HCT116 (cell line): ENCODE data around the gene EML4. TPM values are rescaled to one million over a fixed set of nuclear protein-coding genes. Genes with fewer than 3 reads are reported as not detected.

Source experiments
- ATAC-seq: fragments of 200-7000 bp; cut with Tn5 transposase; 2 replicates; pipeline ENCODE4 v1.9.1; 2020; ENCODE audit warnings: mild to moderate bottlenecking, moderate library complexity
- BruUV-seq: library from RNA; stranded (reverse); fragments of 400-500 nt; replicated peaks from 2 replicates; lab custom pipeline; 2021; lab: Mats Ljungman, UMichigan
- CTCF ChIA-PET: fragments of 300-600 bp; sonication (Branson Sonifier 250); formaldehyde crosslinking; loops from one replicate; lab custom pipeline; 2021; ENCODE audit warnings: antibody characterized with exemption; lab: Charles Lee
- POLR2A ChIA-PET: fragments of 300-600, 350-600 bp; sonication (Branson Sonifier 250); formaldehyde crosslinking; loops from one replicate; lab custom pipeline; 2021; ENCODE audit warnings: antibody characterized with exemption; lab: Charles Lee
- RAD21 ChIA-PET, 2 experiments: fragments of 300-600 bp; sonication (Branson Sonifier 250); formaldehyde crosslinking; loops; one replicate each; lab custom pipeline; 2023; ENCODE audit warnings: low total read pairs in 2 of 2; ENCODE audit not compliant: uncharacterized antibody in 2 of 2, unreplicated experiment in 2 of 2, low non-redundant PET in 1 of 2; lab: Charles Lee
- DNase-seq: peaks from one replicate; pipeline ENCODE4 v3.0.0-alpha.2; 2010; ENCODE audit warnings: low read depth, low spot score
- H2AFZ ChIP-seq: fragments of 200-600 bp; shearing (Covaris generic), sonication (generic); 2 replicates; pipeline ENCODE4 v1.6.1; 2017; ENCODE audit warnings: low read depth, mixed run types, mixed read lengths, antibody characterized with exemption, low read length; ENCODE audit not compliant: poor library complexity, severe bottlenecking
- H3K27ac ChIP-seq: 2 replicates; pipeline ENCODE4 v1.5.1; 2012; ENCODE audit warnings: low read depth, low read length
- H3K27me3 ChIP-seq: fragments of 200-600 bp; sonication (generic); 2 replicates; pipeline ENCODE4 v1.6.1; 2016; ENCODE audit warnings: mixed run types, low read length, mixed read lengths; ENCODE audit not compliant: insufficient read depth
- H3K36me3 ChIP-seq, 2 experiments: fragments of 200-500 bp in 1 of 2; fragments of 200-600 bp in 1 of 2; sonication (Bioruptor generic) in 1 of 2; sonication (generic) in 1 of 2; 2 replicates each; pipeline versions ENCODE4 v1.5.1 to v1.6.1; 2014 to 2016; ENCODE audit warnings: low read length in 2 of 2, inconsistent platforms in 1 of 2, mixed read lengths in 1 of 2, mixed run types in 1 of 2; ENCODE audit not compliant: insufficient read depth in 2 of 2, control insufficient read depth in 1 of 2
- H3K4me1 ChIP-seq, 2 experiments: fragments of 200-600 bp in 1 of 2; sonication (generic) in 1 of 2; 2 replicates each; pipeline versions ENCODE4 v1.5.1 to v1.6.1; 2012 to 2017; ENCODE audit warnings: low read length in 2 of 2, inconsistent platforms in 1 of 2, mild to moderate bottlenecking in 1 of 2, mixed read lengths in 1 of 2, mixed run types in 1 of 2, moderate library complexity in 1 of 2; ENCODE audit not compliant: insufficient read depth in 2 of 2, control insufficient read depth in 1 of 2
- H3K4me2 ChIP-seq: fragments of 200-600 bp; sonication (generic); 2 replicates; pipeline ENCODE4 v1.6.1; 2017; ENCODE audit warnings: mixed run types, low read length, mixed read lengths
- H3K4me3 ChIP-seq, 2 experiments: fragments of 200-600 bp in 1 of 2; sonication (generic) in 1 of 2; replicated peaks in 1 of 2; 2 replicates each; pipeline ENCODE4 v1.5.1; 2011 to 2016; ENCODE audit warnings: low read length in 2 of 2, control low read depth in 1 of 2, low read depth in 1 of 2, mild to moderate bottlenecking in 1 of 2, mixed read lengths in 1 of 2, mixed run types in 1 of 2
- H3K79me2 ChIP-seq: fragments of 200-600 bp; sonication (generic); 2 replicates; pipeline ENCODE4 v1.6.1; 2017; ENCODE audit warnings: mild to moderate bottlenecking, mixed run types, low read length, moderate library complexity, mixed read lengths; ENCODE audit not compliant: insufficient read depth
- H3K9ac ChIP-seq: fragments of 200-600 bp; sonication (generic); 2 replicates; pipeline ENCODE4 v1.6.1; 2016; ENCODE audit warnings: low read length, mixed read lengths
- H3K9me2 ChIP-seq: fragments of 200-600 bp; sonication (generic), shearing (Covaris generic); 2 replicates; pipeline ENCODE4 v1.6.1; 2017; ENCODE audit warnings: mixed run types, mild to moderate bottlenecking, moderate library complexity; ENCODE audit not compliant: insufficient read depth
- H3K9me3 ChIP-seq, 2 experiments: fragments of 200-500 bp in 1 of 2; fragments of 200-600 bp in 1 of 2; sonication (Bioruptor generic) in 1 of 2; sonication (generic) in 1 of 2; 2 replicates each; pipeline ENCODE4 v1.6.1; 2014 to 2017; ENCODE audit warnings: low read length in 2 of 2, mixed read lengths in 2 of 2, inconsistent platforms in 1 of 2, low read depth in 1 of 2, mild to moderate bottlenecking in 1 of 2, mixed run types in 1 of 2, moderate library complexity in 1 of 2; ENCODE audit not compliant: control insufficient read depth in 1 of 2, insufficient read depth in 1 of 2
- H4K20me1 ChIP-seq: fragments of 200-600 bp; sonication (generic), shearing (Covaris generic); 2 replicates; pipeline ENCODE4 v1.6.1; 2017; ENCODE audit warnings: mixed run types, mild to moderate bottlenecking, moderate library complexity; ENCODE audit not compliant: insufficient read depth
- CBX3 ChIP-seq: IDR thresholded peaks from 2 replicates; pipeline ENCODE4 v1.6.1; 2012; ENCODE audit warnings: low read depth
- CEBPB ChIP-seq: IDR thresholded peaks from 2 replicates; pipeline ENCODE4 v1.6.1; 2012; ENCODE audit warnings: low read depth
- EGR1 ChIP-seq: IDR thresholded peaks from 2 replicates; pipeline ENCODE4 v1.6.1; 2012; ENCODE audit warnings: low read depth
- ELF1 ChIP-seq: IDR thresholded peaks from 2 replicates; pipeline ENCODE4 v1.6.1; 2012; ENCODE audit warnings: low read depth, borderline replicate concordance
- FOSL1 ChIP-seq: IDR thresholded peaks from 2 replicates; pipeline ENCODE4 v1.6.1; 2012; ENCODE audit warnings: low read depth
- JUND ChIP-seq: IDR thresholded peaks from 2 replicates; pipeline ENCODE4 v1.6.1; 2012
- POLR2AphosphoS5 ChIP-seq: IDR thresholded peaks from 2 replicates; pipeline ENCODE4 v1.6.1; 2011; ENCODE audit warnings: mild to moderate bottlenecking, low read depth, low read length, moderate library complexity
- RAD21 ChIP-seq: IDR thresholded peaks from 2 replicates; pipeline ENCODE4 v1.6.1; 2012; ENCODE audit warnings: low read depth, mild to moderate bottlenecking
- SIN3A ChIP-seq: IDR thresholded peaks from 2 replicates; pipeline ENCODE4 v1.6.1; 2012; ENCODE audit warnings: low read depth
- SP1 ChIP-seq: IDR thresholded peaks from 2 replicates; pipeline ENCODE4 v1.6.1; 2012; ENCODE audit warnings: low read depth
- SRF ChIP-seq: IDR thresholded peaks from 2 replicates; pipeline ENCODE4 v1.6.1; 2012; ENCODE audit warnings: low read depth
- TCF7L2 ChIP-seq: IDR thresholded peaks from 2 replicates; pipeline ENCODE4 v1.7.0; 2011; ENCODE audit warnings: borderline replicate concordance, inconsistent platforms; ENCODE audit not compliant: insufficient read depth, insufficient read length; ENCODE audit errors: extremely low read depth
- YY1 ChIP-seq: IDR thresholded peaks from 2 replicates; pipeline ENCODE4 v1.6.1; 2011; ENCODE audit warnings: low read length, low read depth, moderate library complexity, mild to moderate bottlenecking; ENCODE audit not compliant: insufficient replicate concordance; ENCODE audit errors: extremely low read depth
- ZFX ChIP-seq: fragments of 450-650 bp; IDR thresholded peaks from 2 replicates; pipeline ENCODE4 v1.6.1; 2017
- ZNF274 ChIP-seq: fragments of 200-500 bp; sonication (Bioruptor generic); IDR thresholded peaks from 2 replicates; pipeline ENCODE4 v1.6.1; 2014; ENCODE audit warnings: mild to moderate bottlenecking, low read depth, low read length, inconsistent platforms
- intact Hi-C: fragments of 100-400 bp; cut with micrococcal nuclease; formaldehyde crosslinking; loops from 2 replicates; pipeline ENCODE4 v1.10.0; 2022
- total RNA-seq: library from RNA; stranded (reverse); gene quantifications from one replicate; pipeline ENCODE4 v1.2.1, GENCODE V29; 2021; ENCODE audit not compliant: unreplicated experiment
- TF ChIP-seq, protein P1 (sequence below), 3 experiments: fragments of 200-600 bp in 1 of 3; sonication (generic) in 1 of 3; IDR thresholded peaks in 2 of 3; conservative IDR thresholded peaks in 1 of 3; 2 replicates each; pipeline ENCODE4 v1.5.1; 2012 to 2017; ENCODE audit warnings: low read depth in 2 of 3, low read length in 2 of 3, antibody characterized with exemption in 1 of 3, borderline replicate concordance in 1 of 3, control low read depth in 1 of 3, mild to moderate bottlenecking in 1 of 3, mixed read lengths in 1 of 3, mixed run types in 1 of 3, moderate library complexity in 1 of 3; ENCODE audit not compliant: insufficient read depth in 1 of 3
- TF ChIP-seq, protein P2 (sequence below): IDR thresholded peaks from 2 replicates; pipeline ENCODE4 v1.6.1; 2012
- TF ChIP-seq, protein P3 (sequence below): IDR thresholded peaks from 2 replicates; pipeline ENCODE4 v1.6.1; 2012

EML4 gene
- total RNA-seq, 1 experiment from 2014 or later, result 53.5 TPM

DNA sequence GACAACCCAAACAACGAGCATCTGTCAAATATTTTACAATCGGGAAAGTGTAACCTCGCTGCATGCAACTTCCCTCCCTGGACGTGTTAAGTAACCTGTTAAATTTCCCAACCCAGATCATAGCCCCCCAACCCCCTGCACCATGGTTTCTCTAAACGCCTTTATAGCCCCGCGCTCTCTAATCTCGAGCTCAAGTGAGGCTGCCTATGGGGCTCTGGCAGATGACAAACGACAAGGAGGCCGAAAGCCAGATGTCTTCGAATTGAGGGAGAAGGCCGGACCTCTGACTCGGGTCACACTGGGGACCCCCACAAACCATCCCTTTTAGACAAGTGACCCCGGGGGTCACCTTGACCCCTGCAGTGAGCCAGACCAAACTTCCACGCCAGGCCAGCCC lies 191.3 kb downstream of the EML4 start:
- Histone ChIP-seq H3K4me2 (peak overlapping the region; percentile 95), H3K9me2 (no peaks in the 10 kb centered on the region), H3K4me3 (peak overlapping the region; percentile 96 to 99), H2AFZ (no peak overlapping the region), H3K9me3 (no peaks in the 10 kb centered on the region), H3K79me2 (peaks cover 53% of the 10 kb centered on the region), H3K36me3 (no peaks in the 10 kb centered on the region), H3K9ac (peak overlapping the region; percentile 94), H3K27me3 (no peaks in the 10 kb centered on the region), H3K27ac (peak overlapping the region; percentile 93), H3K4me1 (peaks cover 13 to 21% of the 10 kb centered on the region in 2 experiments; a peak in 3 of 4 replicates), H4K20me1 (0 out of 2 replicates have a peak, but pooled peaks cover 8% of the 10 kb centered on the region)
- intact Hi-C loops, result no loop called here
- BruUV-seq, result no TSS peak
- ChIA-PET CTCF (no interaction called here), RAD21 (no interaction called here), POLR2A (no interaction called here)
- no peak for TF ChIP-seq TCF7L2
- no peak for TF ChIP-seq CBX3
- TF ChIP-seq CEBPB, result no peak
- TF ChIP-seq, protein P1, sequence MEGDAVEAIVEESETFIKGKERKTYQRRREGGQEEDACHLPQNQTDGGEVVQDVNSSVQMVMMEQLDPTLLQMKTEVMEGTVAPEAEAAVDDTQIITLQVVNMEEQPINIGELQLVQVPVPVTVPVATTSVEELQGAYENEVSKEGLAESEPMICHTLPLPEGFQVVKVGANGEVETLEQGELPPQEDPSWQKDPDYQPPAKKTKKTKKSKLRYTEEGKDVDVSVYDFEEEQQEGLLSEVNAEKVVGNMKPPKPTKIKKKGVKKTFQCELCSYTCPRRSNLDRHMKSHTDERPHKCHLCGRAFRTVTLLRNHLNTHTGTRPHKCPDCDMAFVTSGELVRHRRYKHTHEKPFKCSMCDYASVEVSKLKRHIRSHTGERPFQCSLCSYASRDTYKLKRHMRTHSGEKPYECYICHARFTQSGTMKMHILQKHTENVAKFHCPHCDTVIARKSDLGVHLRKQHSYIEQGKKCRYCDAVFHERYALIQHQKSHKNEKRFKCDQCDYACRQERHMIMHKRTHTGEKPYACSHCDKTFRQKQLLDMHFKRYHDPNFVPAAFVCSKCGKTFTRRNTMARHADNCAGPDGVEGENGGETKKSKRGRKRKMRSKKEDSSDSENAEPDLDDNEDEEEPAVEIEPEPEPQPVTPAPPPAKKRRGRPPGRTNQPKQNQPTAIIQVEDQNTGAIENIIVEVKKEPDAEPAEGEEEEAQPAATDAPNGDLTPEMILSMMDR (IDR thresholded peaks at IDR 0.05 in 2 of 3, conservative IDR thresholded peaks at IDR 0.05 in 1 of 3; ENCODE audit: borderline replicate concordance in 1 of 3, insufficient read depth in 1 of 3, low read depth in 2 of 3, low read length in 2 of 3), result no peak
- TF ChIP-seq SIN3A, result no peak
- TF ChIP-seq RAD21, result no peak
- no peak for TF ChIP-seq EGR1
- TF ChIP-seq SP1, result no peak
- no peak for TF ChIP-seq SRF
- no peak for TF ChIP-seq ZFX
- no peak for TF ChIP-seq ZNF274
- TF ChIP-seq YY1, result no peak
- TF ChIP-seq, protein P2, sequence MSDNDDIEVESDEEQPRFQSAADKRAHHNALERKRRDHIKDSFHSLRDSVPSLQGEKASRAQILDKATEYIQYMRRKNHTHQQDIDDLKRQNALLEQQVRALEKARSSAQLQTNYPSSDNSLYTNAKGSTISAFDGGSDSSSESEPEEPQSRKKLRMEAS, result no peak
- TF ChIP-seq, protein P3, sequence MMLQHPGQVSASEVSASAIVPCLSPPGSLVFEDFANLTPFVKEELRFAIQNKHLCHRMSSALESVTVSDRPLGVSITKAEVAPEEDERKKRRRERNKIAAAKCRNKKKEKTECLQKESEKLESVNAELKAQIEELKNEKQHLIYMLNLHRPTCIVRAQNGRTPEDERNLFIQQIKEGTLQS, result no peak
- no peak for TF ChIP-seq POLR2AphosphoS5
- TF ChIP-seq JUND, result no peak
- TF ChIP-seq ELF1, result no peak
- TF ChIP-seq FOSL1, result no peak
- ATAC-seq (no peak), DNase-seq (no peak)
